ENCODE results near the gene GNAQ.

Gene GNAQ

GRCh38 chr9:77999231-77999631 lies 32.4 kb downstream of the GNAQ start:
- no peak for TF ChIP-seq CTCF (IDR thresholded peaks at IDR 0.05; ENCODE audit: low read depth, low read length)
- DNase-seq (ENCODE audit: low read depth in 2 of 2) = peak; percentile 27 to 53
- no peak overlapping the region for H3K4me3 ChIP-seq (replicated peaks in 1 of 2; ENCODE audit: low read depth in 2 of 2, low read length in 2 of 2)

GRCh38 chr9:77997611-77998284 lies 33.9 kb downstream of the GNAQ start:
- TF ChIP-seq CTCF (IDR thresholded peaks at IDR 0.05; ENCODE audit: low read depth, low read length) = no peak
- peak in 1 of 2 donors; percentile 62 for DNase-seq (ENCODE audit: low read depth in 2 of 2)
- no peak overlapping the region for H3K4me3 ChIP-seq (replicated peaks in 1 of 2; ENCODE audit: low read depth in 2 of 2, low read length in 2 of 2)

- DNase-seq (ENCODE audit: low read depth in 2 of 2) = no peak
- TF ChIP-seq CTCF (IDR thresholded peaks at IDR 0.05; ENCODE audit: low read depth, low read length) = no peak
- H3K4me3 ChIP-seq (replicated peaks in 1 of 2; ENCODE audit: low read depth in 2 of 2, low read length in 2 of 2) = no peak overlapping the region
Measured at GRCh38 chr9:77996696-77997095, 34.9 kb downstream of the GNAQ start.

GRCh38 chr9:77991191-77991590 lies 40.4 kb downstream of the GNAQ start:
- no peak overlapping the region for H3K4me3 ChIP-seq (replicated peaks in 1 of 2; ENCODE audit: low read depth in 2 of 2, low read length in 2 of 2)
- no peak for TF ChIP-seq CTCF (IDR thresholded peaks at IDR 0.05; ENCODE audit: low read depth, low read length)
- DNase-seq (ENCODE audit: low read depth in 2 of 2) = no peak

GRCh38 chr9:77989909-77990308 lies 41.7 kb downstream of the GNAQ start:
- no peak overlapping the region for H3K4me3 ChIP-seq (replicated peaks in 1 of 2; ENCODE audit: low read depth in 2 of 2, low read length in 2 of 2)
- no peak for DNase-seq (ENCODE audit: low read depth in 2 of 2)
- TF ChIP-seq CTCF (IDR thresholded peaks at IDR 0.05; ENCODE audit: low read depth, low read length) = no peak

- TF ChIP-seq CTCF (IDR thresholded peaks at IDR 0.05; ENCODE audit: low read depth, low read length) = no peak
- no peak for DNase-seq (ENCODE audit: low read depth in 2 of 2)
- no peak overlapping the region for H3K4me3 ChIP-seq (replicated peaks in 1 of 2; ENCODE audit: low read depth in 2 of 2, low read length in 2 of 2)
Measured at GRCh38 chr9:77989458-77989857, 42.2 kb downstream of the GNAQ start.

GRCh38 chr9:77988630-77989029 lies 43.0 kb downstream of the GNAQ start:
- no peak overlapping the region for H3K4me3 ChIP-seq (replicated peaks in 1 of 2; ENCODE audit: low read depth in 2 of 2, low read length in 2 of 2)
- DNase-seq (ENCODE audit: low read depth in 2 of 2) = no peak
- no peak for TF ChIP-seq CTCF (IDR thresholded peaks at IDR 0.05; ENCODE audit: low read depth, low read length)
